ENCODE results near the gene DLG3.

The DLG3 gene

DNA sequence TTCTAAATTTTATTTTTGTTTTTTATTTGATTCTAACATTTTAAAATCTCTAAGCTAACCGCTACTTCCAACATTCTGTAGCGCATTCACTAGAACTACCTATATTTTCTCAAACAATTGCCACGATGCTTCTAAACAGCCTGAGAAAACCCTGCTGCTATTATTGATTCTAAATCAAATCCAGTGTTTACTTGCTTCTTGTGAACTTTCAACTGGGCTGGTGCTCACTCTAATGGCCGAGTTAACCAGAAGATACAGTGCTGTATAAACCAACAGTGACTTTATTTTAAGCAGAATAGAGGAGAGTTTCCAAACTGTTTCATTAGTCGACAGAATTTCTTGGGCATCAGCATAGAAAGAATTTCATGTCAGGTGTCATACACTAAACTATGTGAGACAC lies 110.3 kb downstream of the DLG3 start:
- Histone ChIP-seq H3K27ac (ENCODE audit: low read length) (no peak overlapping the region), H4K20me1 (ENCODE audit: insufficient read depth, low read length) (no peaks in the 10 kb centered on the region), H3K36me3 (replicated peaks; ENCODE audit: low read depth, low read length) (no peaks in the 10 kb centered on the region), H3K27me3 (ENCODE audit: low read depth, low read length) (no peaks in the 10 kb centered on the region), H3K4me3 (ENCODE audit: low read length) (no peak overlapping the region), H3K79me2 (ENCODE audit: low read length) (no peaks in the 10 kb centered on the region), H2AFZ (ENCODE audit: low read depth, low read length) (no peak overlapping the region), H3K9me3 (ENCODE audit: insufficient read depth, low read length) (no peaks in the 10 kb centered on the region), H3K4me2 (ENCODE audit: low read length) (no peak overlapping the region), H3K4me1 (ENCODE audit: low read length) (peaks cover 16% of the 10 kb centered on the region), H3K9ac (ENCODE audit: low read length) (no peak overlapping the region)
- TF ChIP-seq, protein P1, sequence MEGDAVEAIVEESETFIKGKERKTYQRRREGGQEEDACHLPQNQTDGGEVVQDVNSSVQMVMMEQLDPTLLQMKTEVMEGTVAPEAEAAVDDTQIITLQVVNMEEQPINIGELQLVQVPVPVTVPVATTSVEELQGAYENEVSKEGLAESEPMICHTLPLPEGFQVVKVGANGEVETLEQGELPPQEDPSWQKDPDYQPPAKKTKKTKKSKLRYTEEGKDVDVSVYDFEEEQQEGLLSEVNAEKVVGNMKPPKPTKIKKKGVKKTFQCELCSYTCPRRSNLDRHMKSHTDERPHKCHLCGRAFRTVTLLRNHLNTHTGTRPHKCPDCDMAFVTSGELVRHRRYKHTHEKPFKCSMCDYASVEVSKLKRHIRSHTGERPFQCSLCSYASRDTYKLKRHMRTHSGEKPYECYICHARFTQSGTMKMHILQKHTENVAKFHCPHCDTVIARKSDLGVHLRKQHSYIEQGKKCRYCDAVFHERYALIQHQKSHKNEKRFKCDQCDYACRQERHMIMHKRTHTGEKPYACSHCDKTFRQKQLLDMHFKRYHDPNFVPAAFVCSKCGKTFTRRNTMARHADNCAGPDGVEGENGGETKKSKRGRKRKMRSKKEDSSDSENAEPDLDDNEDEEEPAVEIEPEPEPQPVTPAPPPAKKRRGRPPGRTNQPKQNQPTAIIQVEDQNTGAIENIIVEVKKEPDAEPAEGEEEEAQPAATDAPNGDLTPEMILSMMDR (IDR thresholded peaks at IDR 0.05; ENCODE audit: low read depth, low read length), result no peak
- TF ChIP-seq EZH2phosphoT487 (IDR thresholded peaks at IDR 0.05; ENCODE audit: low read depth), result no peak

All from OCI-LY3 (cell line).